Spleen (tissue), 11 donors: Measurements from ENCODE around the gene ZNF37A. TPM values are rescaled to one million over a fixed set of nuclear protein-coding genes. Genes with fewer than 3 reads are reported as not detected.

Source experiments
- DNase-seq: peaks from one replicate; pipeline ENCODE4 v3.0.0-alpha.2; 2020
- H3K27ac ChIP-seq, 8 donors: fragments of 200-600 bp; sonication (generic) in 7 of 8; 1 replicate in 4 of 8; 2 replicates in 4 of 8; pipeline versions ENCODE4 v1.5.0 to v1.8.0; 2016 to 2021; ENCODE audit warnings: inconsistent platforms in 4 of 8, mild to moderate bottlenecking in 4 of 8, moderate library complexity in 1 of 8
- H3K27me3 ChIP-seq, 7 donors: fragments of 200-600 bp; sonication (generic) in 6 of 7; replicated peaks in 1 of 7; 1 replicate in 4 of 7; 2 replicates in 3 of 7; pipeline versions ENCODE4 v1.5.0 to v1.8.0; 2016 to 2021; ENCODE audit warnings: inconsistent platforms in 3 of 7, mild to moderate bottlenecking in 1 of 7
- H3K36me3 ChIP-seq, 6 donors: fragments of 200-600 bp; sonication (generic) in 5 of 6; 1 replicate in 4 of 6; 2 replicates in 2 of 6; pipeline versions ENCODE4 v1.5.0 to v1.8.0; 2016 to 2021; ENCODE audit warnings: inconsistent platforms in 2 of 6
- H3K4me1 ChIP-seq, 6 donors: fragments of 200-600 bp; sonication (generic) in 5 of 6; 1 replicate in 3 of 6; 2 replicates in 3 of 6; pipeline versions ENCODE4 v1.5.0 to v1.8.0; 2016 to 2021; ENCODE audit warnings: inconsistent platforms in 3 of 6
- H3K4me3 ChIP-seq, 8 donors: fragments of 200-600 bp; sonication (generic) in 7 of 8; 1 replicate in 4 of 8; 2 replicates in 4 of 8; pipeline versions ENCODE4 v1.5.0 to v1.8.0; 2016 to 2021; ENCODE audit warnings: inconsistent platforms in 4 of 8, mild to moderate bottlenecking in 4 of 8, moderate library complexity in 2 of 8
- H3K9me3 ChIP-seq, 8 donors: fragments of 200-600 bp; sonication (generic) in 7 of 8; 1 replicate in 4 of 8; 2 replicates in 4 of 8; pipeline versions ENCODE4 v1.5.0 to v1.8.0; 2016 to 2021; ENCODE audit warnings: inconsistent platforms in 4 of 8
- CTCF ChIP-seq, 11 experiments: fragments of 200-600 bp in 7 of 11; fragments of 450-650 bp in 4 of 11; sonication (generic) in 4 of 11; IDR thresholded peaks in 8 of 11; conservative IDR thresholded peaks in 3 of 11; 1 replicate in 7 of 11; 2 replicates in 4 of 11; pipeline versions ENCODE4 v1.4.0 to v1.8.0; 2016 to 2021; ENCODE audit warnings: antibody characterized with exemption in 11 of 11, inconsistent platforms in 4 of 11, mild to moderate bottlenecking in 1 of 11
- POLR2A ChIP-seq, 3 donors: fragments of 450-650 bp; IDR thresholded peaks; one replicate each; pipeline ENCODE4 v1.5.1; 2017; ENCODE audit warnings: antibody characterized with exemption in 3 of 3, mild to moderate bottlenecking in 1 of 3
- POLR2AphosphoS5 ChIP-seq, 3 donors: sonication (generic); formaldehyde crosslinking; IDR thresholded peaks; one replicate each; pipeline ENCODE4 v1.5.1; 2017; ENCODE audit warnings: antibody characterized with exemption in 3 of 3
- WGBS, 5 donors: extraction: QIAGEN DNeasy Blood & Tissue Kit in 3 of 5; methylation state at CpG; one replicate each; pipeline versions ENCODE4 v1.1.5 to v1.1.7; 2013 to 2018; 5-methylcytosine and 5-hydroxymethylcytosine counted together
- intact Hi-C: fragments of 100-400 bp; cut with DNase I; formaldehyde crosslinking; loops from one replicate; pipeline ENCODE4 v1.15.0; 2023; ENCODE audit warnings: low total_unique reads
- polyA plus RNA-seq, 3 donors: library from polyadenylated mRNA; stranded (reverse); fragments of 200-250 nt; gene quantifications; one replicate each; pipeline ENCODE4 v1.2.1, GENCODE V29; 2013
- total RNA-seq, 7 donors: library from RNA; depleted of rRNA in 3 of 7; stranded (reverse); fragments of >200 nt in 3 of 7; fragmentation: NEBNext Ultra II Directional in 4 of 7; extraction: Animal tissue kit (Norgen Biotek cat#: 25700) in 4 of 7; gene quantifications; one replicate each; pipeline versions ENCODE4 v1.1.0 to v1.2.1, GENCODE V29; 2016 to 2021
- donor health status: healthy with polysubstance abuse.
- donor health status: DM: no; HTN: no; CAD: no; lungs with moderate emphysema.
- donor health status: DM: no; HTN: no; CAD: no.
- donor health status: Bipolar disorder and iron deficiency.
- donor health status: healthy.
- donor health status: DM: no; HTN: no; CAD: no.
- donor health status: DM: yes; HTN: yes; CAD: no.

Gene ZNF37A
- total and polyA plus RNA-seq, 10 donors, result 3.1 to 31.2 (median 19.9) TPM

GRCh38 chr10:38102880-38103279 is 8.7 kb downstream of the ZNF37A start:
- H3K4me3 ChIP-seq, result no peak overlapping the region
- H3K27ac ChIP-seq, result no peak overlapping the region
- no peaks in the 10 kb centered on the region for H3K27me3 ChIP-seq
- WGBS, 5 donors, result 86 to 93% (median 88%) methylated on average over 1 of the region's 1 CpG
- peaks cover 8 to 97% (median 91%) of the 10 kb centered on the region in 8 donors for H3K9me3 ChIP-seq
- TF ChIP-seq CTCF (IDR thresholded peaks at IDR 0.05 in 8 of 11, conservative IDR thresholded peaks at IDR 0.05 in 3 of 11) (no peak), POLR2A (IDR thresholded peaks at IDR 0.05) (no peak), POLR2AphosphoS5 (IDR thresholded peaks at IDR 0.05) (no peak)
- no peaks in the 10 kb centered on the region for H3K4me1 ChIP-seq
- peaks cover 20 to 91% (median 64%) of the 10 kb centered on the region in 6 donors for H3K36me3 ChIP-seq
- DNase-seq, result no peak
- intact Hi-C loops, result no loop called here

- WGBS, 5 donors, result 72 to 94% (median 86%) methylated on average over 3 of the region's 3 CpGs
- no peak for DNase-seq
- intact Hi-C loops, result no loop called here
- TF ChIP-seq POLR2AphosphoS5 (IDR thresholded peaks at IDR 0.05), result no peak
- TF ChIP-seq POLR2A (IDR thresholded peaks at IDR 0.05), result no peak
- TF ChIP-seq CTCF (IDR thresholded peaks at IDR 0.05 in 8 of 11, conservative IDR thresholded peaks at IDR 0.05 in 3 of 11), result no peak
- Histone ChIP-seq H3K27me3 (no peaks in the 10 kb centered on the region), H3K4me3 (no peak overlapping the region), H3K36me3 (peaks cover 20 to 83% (median 58%) of the 10 kb centered on the region in 6 donors), H3K27ac (no peak overlapping the region), H3K4me1 (no peaks in the 10 kb centered on the region), H3K9me3 (peaks cover 8 to 100% (median 98%) of the 10 kb centered on the region in 8 donors)
These were observed 9.6 kb downstream of the ZNF37A start for GRCh38 chr10:38103756-38104155.

GRCh38 chr10:38112159-38112558 is 18.0 kb downstream of the ZNF37A start:
- Histone ChIP-seq H3K4me3 (no peak overlapping the region), H3K36me3 (peaks cover 16 to 51% (median 43%) of the 10 kb centered on the region in 6 donors), H3K9me3 (peaks cover 25 to 100% (median 100%) of the 10 kb centered on the region in 8 donors), H3K27ac (no peak overlapping the region), H3K4me1 (no peaks in the 10 kb centered on the region), H3K27me3 (no peaks in the 10 kb centered on the region)
- DNase-seq, result no peak
- 93 to 99% (median 97%) methylated on average over 2 of the region's 2 CpGs for WGBS, 5 donors
- intact Hi-C loops, result no loop called here
- no peak for TF ChIP-seq POLR2AphosphoS5 (IDR thresholded peaks at IDR 0.05)
- TF ChIP-seq POLR2A (IDR thresholded peaks at IDR 0.05), result no peak
- no peak for TF ChIP-seq CTCF (IDR thresholded peaks at IDR 0.05 in 8 of 11, conservative IDR thresholded peaks at IDR 0.05 in 3 of 11)

- Histone ChIP-seq H3K4me3 (no peak overlapping the region), H3K36me3 (peaks cover 16 to 61% (median 51%) of the 10 kb centered on the region in 6 donors), H3K9me3 (peaks cover 70 to 100% (median 100%) of the 10 kb centered on the region in 8 donors), H3K27me3 (no peaks in the 10 kb centered on the region), H3K27ac (no peak overlapping the region), H3K4me1 (no peaks in the 10 kb centered on the region)
- DNase-seq, result no peak
- intact Hi-C loops, result no loop called here
- 94 to 98% (median 98%) methylated on average over 3 of the region's 3 CpGs for WGBS, 5 donors
- TF ChIP-seq POLR2AphosphoS5 (IDR thresholded peaks at IDR 0.05), result no peak
- TF ChIP-seq POLR2A (IDR thresholded peaks at IDR 0.05), result no peak
These were observed 24.1 kb downstream of the ZNF37A start for GRCh38 chr10:38118072-38118807.
